HG02852 (cell line): ENCODE measurements around the gene ZBTB48.
"Not testable (repeated sequence)": the region's sequence is repeated elsewhere in the genome, so short reads cannot be mapped to it uniquely, and the experiment has no call there.

Experiments
- ATAC-seq: cut with Tn5 transposase; IDR thresholded peaks from one replicate; pipeline ENCODE4 v1.9.1; 2021; ENCODE audit warnings: mild to moderate bottlenecking, moderate library complexity; ENCODE audit not compliant: unreplicated experiment

The ZBTB48 gene

GRCh38 chr1:6631058-6631457 lies 51.3 kb downstream of the ZBTB48 start:
- no peak for ATAC-seq

- ATAC-seq, result no peak
Observed at GRCh38 chr1:6632588-6633514, 53.1 kb downstream of the ZBTB48 start.

- no peak for ATAC-seq
Observed at GRCh38 chr1:6634371-6635052, 54.7 kb downstream of the ZBTB48 start.

GRCh38 chr1:6635161-6635909 lies 55.5 kb downstream of the ZBTB48 start:
- ATAC-seq, result no peak

- no peak for ATAC-seq
Observed at GRCh38 chr1:6635910-6636760, 56.3 kb downstream of the ZBTB48 start.

- ATAC-seq, result not testable (repeated sequence)
Observed at GRCh38 chr1:6636778-6637177, 57.0 kb downstream of the ZBTB48 start.

- ATAC-seq, result no peak
Observed at GRCh38 chr1:6637770-6638169, 58.0 kb downstream of the ZBTB48 start.

GRCh38 chr1:6638226-6638625 lies 58.4 kb downstream of the ZBTB48 start:
- no peak for ATAC-seq
